GM06990 (cell line): ENCODE measurements around the gene C1QTNF5.
A peak's percentile ranks its signal among the peaks of the same experiment; 100 is the strongest.

Source experiments
- DNase-seq: peaks from one replicate; pipeline ENCODE4 v3.0.0-alpha.2; 2011; ENCODE audit not compliant: insufficient read length; ENCODE audit errors: extremely low read depth
- H3K27me3 ChIP-seq: replicated peaks from 2 replicates; pipeline ENCODE4 v1.6.0; 2011; ENCODE audit warnings: low read length; ENCODE audit not compliant: control insufficient read depth, insufficient read depth
- H3K36me3 ChIP-seq: 2 replicates; pipeline ENCODE4 v1.5.1; 2011; ENCODE audit warnings: low read length; ENCODE audit not compliant: control insufficient read depth, insufficient read depth
- H3K4me3 ChIP-seq: replicated peaks from 2 replicates; pipeline ENCODE4 v1.5.1; 2011; ENCODE audit warnings: low read depth, mild to moderate bottlenecking, control low read depth, low read length
- TF ChIP-seq, protein P1 (sequence below): IDR thresholded peaks from 2 replicates; pipeline ENCODE4 v1.5.1; 2011; ENCODE audit warnings: low read length, control low read depth, mild to moderate bottlenecking, inconsistent platforms; ENCODE audit not compliant: insufficient read depth, poor library complexity, severe bottlenecking

Gene C1QTNF5

DNA sequence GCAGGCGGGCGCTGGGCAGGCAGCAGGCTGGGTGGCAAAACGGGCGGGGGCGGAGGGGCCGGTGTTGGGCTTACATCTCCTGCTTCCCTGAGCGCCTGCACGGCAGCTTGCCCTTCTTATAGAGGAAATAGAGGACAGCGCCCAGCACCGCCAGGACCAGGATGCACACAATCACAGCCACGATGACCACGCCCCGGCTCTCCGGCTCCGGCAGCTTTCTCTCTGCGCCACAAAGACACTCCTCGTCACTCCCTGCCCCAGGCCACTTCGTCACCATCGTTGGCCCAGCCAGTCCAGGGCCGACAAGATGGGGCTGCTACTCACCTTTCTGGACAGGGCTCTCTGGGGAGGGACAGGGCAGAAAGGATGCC lies 30.0 kb downstream of the C1QTNF5 start:
- DNase-seq, result peak; percentile 9
- TF ChIP-seq, protein P1, sequence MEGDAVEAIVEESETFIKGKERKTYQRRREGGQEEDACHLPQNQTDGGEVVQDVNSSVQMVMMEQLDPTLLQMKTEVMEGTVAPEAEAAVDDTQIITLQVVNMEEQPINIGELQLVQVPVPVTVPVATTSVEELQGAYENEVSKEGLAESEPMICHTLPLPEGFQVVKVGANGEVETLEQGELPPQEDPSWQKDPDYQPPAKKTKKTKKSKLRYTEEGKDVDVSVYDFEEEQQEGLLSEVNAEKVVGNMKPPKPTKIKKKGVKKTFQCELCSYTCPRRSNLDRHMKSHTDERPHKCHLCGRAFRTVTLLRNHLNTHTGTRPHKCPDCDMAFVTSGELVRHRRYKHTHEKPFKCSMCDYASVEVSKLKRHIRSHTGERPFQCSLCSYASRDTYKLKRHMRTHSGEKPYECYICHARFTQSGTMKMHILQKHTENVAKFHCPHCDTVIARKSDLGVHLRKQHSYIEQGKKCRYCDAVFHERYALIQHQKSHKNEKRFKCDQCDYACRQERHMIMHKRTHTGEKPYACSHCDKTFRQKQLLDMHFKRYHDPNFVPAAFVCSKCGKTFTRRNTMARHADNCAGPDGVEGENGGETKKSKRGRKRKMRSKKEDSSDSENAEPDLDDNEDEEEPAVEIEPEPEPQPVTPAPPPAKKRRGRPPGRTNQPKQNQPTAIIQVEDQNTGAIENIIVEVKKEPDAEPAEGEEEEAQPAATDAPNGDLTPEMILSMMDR, result no peak
- H3K4me3 ChIP-seq, result no peak overlapping the region
- no peaks in the 10 kb centered on the region for H3K27me3 ChIP-seq
- peaks cover 24% of the 10 kb centered on the region for H3K36me3 ChIP-seq

DNA sequence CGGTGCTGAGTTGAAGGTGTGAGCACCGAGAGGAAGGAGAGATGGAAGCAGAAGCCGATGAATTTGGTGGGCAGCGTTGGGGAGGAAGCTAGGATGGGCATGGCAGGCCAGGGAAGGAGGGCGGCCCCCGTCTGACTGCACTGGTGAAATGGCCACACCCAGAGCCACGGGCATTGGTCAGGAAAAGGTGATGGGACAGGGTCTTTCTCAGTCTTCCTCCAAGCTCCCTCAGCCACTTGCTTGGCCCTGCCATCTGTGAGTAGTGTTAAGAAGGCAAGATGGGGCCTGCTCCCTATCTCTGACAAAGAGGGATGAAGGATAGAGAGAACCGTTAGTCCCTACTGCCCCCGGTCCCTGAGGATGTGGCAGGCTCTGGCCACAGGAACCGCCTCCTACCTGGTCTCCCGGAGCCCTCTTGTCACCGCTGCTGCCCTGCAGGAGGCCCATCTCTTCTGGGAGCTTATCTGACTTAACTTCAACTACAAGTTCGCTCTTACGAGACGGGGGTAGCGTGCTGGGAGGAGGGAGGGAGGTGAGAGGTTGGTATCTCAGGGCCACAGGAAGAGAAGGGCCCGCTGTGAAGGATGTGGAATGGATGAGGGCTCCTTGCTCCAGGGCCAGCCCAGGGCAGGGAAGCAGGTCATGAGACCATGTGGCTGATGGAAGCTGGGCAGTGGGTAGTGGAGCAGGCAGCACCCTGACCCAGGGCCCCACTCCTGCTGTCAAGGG lies 30.6 kb downstream of the C1QTNF5 start:
- TF ChIP-seq, protein P1, result no peak
- H3K36me3 ChIP-seq, result peaks cover 24% of the 10 kb centered on the region

DNA sequence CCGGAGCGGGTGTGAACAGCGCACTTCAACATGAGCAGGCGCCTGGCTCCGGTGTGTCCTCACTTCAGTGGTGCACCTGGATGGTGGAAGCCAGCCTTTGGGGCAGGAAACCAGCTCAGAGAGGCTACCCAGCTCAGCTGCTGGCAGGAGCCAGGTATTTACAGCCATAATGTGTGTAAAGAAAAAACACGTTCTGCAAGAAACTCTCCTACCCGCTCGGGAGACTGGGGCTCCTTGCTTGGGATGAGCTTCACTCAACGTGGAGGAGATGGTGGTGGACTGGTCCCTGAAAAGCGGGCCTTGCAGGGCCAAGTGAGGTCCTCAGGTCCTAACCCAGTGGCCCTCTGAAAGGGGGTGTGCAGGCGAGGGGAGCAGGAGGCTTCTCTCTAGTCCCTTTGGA lies 31.3 kb downstream of the C1QTNF5 start:
- Histone ChIP-seq H3K27me3 (no peaks in the 10 kb centered on the region), H3K36me3 (peaks cover 24% of the 10 kb centered on the region), H3K4me3 (no peak overlapping the region)
- DNase-seq, result no peak
- TF ChIP-seq, protein P1, result no peak

More for the DNA sequence above, 30.6 kb downstream of the C1QTNF5 start:
- DNase-seq, result no peak
- Histone ChIP-seq H3K4me3 (no peak overlapping the region), H3K27me3 (no peaks in the 10 kb centered on the region)

DNA sequence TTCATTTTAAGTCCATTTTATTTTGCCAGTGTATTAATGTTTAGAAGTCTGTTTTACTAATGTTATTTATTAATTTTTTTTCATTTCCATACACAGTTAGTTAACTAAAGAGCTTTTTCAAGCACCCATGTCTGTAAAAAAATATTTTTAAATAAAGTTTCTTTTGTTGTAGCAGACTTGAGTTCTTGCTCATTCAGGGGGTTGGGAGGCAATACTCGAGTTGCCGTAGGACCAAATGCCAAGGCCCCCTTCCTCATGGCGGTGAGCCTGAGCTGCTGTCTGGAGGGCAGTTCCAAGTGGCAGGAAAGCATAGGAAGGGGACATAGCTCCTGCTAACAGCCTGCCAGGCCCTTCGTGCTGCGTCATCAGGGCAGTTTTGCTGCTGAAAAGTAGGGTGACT lies 32.7 kb downstream of the C1QTNF5 start:
- Histone ChIP-seq H3K4me3 (no peak overlapping the region), H3K36me3 (peaks cover 26% of the 10 kb centered on the region), H3K27me3 (no peaks in the 10 kb centered on the region)
- no peak for DNase-seq
- TF ChIP-seq, protein P1, result no peak

DNA sequence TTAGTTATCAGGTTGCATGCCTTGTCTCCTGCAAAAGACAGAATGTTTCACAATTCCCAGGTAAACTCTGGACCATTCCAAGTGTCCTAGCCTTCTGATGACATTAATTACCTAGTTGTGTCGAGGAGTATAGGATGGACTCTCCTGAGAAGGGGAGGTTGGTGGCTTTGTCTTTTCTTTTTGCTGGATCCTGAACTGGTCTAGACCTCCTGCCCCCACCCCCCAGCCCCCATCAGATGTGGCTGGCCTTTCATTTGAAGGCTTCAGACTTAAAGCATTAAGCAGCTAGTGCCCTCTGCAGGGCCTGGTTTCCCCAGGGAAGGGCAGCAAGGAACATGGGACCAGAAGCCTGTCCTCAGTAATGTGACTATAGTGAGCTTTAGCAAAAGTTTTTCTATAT lies 33.5 kb downstream of the C1QTNF5 start:
- H3K27me3 ChIP-seq, result no peaks in the 10 kb centered on the region
- peaks cover 26% of the 10 kb centered on the region for H3K36me3 ChIP-seq
- no peak overlapping the region for H3K4me3 ChIP-seq
- TF ChIP-seq, protein P1, result peak; percentile 9
- no peak for DNase-seq
